GM21423 (cell line): ENCODE measurements around the gene AK2.
"Not testable (repeated sequence)": the region's sequence is repeated elsewhere in the genome, so short reads cannot be mapped to it uniquely, and the experiment has no call there.

Experiments
- ATAC-seq: cut with Tn5 transposase; IDR thresholded peaks from one replicate; pipeline ENCODE4 v1.9.1; 2021; ENCODE audit warnings: mild to moderate bottlenecking, moderate library complexity; ENCODE audit not compliant: unreplicated experiment

Gene AK2

DNA sequence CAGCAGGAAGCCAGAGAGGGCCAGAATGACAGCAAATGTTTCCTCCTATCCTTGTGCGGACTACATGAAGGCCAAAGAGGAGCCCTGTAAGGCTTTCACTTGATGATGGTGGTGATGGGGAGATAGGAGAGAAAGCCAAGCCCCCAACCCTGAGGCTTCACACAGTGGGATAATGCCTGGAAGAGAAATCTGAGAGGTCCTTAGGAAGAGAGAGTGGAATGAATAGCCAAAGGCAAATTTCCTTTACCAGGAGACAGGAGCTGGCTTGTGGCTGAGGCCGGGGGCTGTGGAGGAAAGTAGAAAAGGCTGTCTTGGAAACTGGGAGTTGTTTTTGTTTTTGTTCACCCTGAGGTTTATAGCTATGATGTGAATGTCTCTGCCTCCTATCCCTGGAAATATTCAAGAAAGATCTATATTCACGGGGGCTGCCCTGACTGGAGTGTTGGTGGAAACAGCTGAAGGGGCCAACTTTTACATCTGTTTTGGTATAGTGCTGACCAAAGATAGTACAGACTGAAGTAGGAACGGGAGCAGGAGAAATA lies 59.1 kb downstream of the AK2 start:
- ATAC-seq, result no peak

DNA sequence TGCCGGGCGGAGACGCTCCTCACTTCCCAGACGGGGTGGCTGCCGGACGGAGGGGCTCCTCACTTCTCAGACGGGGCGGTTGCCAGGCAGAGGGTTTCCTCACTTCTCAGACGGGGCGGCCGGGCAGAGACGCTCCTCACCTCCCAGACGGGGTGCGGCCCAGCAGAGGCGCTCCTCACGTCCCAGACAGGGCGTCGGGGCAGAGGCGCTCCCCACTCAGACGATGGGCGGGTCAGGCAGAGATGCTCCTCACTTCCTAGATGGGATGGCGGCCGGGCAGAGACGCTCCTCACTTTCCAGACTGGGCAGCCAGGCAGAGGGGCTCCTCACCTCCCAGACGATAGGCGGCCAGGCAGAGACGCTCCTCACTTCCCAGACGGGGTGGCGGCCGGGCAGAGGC lies 61.6 kb downstream of the AK2 start:
- ATAC-seq, result not testable (repeated sequence)

- not testable (repeated sequence) for ATAC-seq
Measured at GRCh38 chr1:32973458-32973857, 63.2 kb downstream of the AK2 start.

DNA sequence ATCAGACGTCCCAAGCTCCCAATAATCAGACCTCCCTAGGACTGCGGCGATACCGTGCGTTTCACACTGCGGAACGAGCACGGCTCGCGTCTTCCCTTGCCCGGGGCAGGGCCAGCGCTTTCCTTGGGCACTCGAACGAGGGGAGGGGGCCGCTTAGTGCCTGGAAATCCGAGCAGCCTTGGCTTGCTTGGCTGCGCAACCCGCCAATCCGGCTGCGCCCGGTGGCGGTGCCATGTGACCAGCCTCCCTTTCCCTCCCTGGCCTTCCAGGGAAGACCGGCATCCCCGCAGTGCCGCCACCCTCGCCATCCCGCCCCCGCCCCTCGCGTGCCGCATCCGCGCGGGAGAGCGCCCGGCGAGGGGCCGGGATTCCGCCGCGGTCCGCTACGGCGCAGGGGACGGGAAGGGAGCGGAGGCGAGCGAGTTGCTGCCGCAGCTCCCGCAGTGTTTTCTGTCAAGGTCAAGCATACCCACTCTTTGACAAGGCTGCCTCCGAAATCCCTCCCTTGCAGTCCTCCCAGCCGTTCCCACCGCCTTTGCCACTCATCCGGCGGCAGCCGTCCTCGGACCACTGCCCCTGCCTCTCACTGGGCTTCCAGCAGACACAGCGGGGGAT lies 63.8 kb downstream of the AK2 start:
- ATAC-seq, result no peak

GRCh38 chr1:32971576-32971975 lies 65.1 kb downstream of the AK2 start:
- ATAC-seq, result no peak

DNA sequence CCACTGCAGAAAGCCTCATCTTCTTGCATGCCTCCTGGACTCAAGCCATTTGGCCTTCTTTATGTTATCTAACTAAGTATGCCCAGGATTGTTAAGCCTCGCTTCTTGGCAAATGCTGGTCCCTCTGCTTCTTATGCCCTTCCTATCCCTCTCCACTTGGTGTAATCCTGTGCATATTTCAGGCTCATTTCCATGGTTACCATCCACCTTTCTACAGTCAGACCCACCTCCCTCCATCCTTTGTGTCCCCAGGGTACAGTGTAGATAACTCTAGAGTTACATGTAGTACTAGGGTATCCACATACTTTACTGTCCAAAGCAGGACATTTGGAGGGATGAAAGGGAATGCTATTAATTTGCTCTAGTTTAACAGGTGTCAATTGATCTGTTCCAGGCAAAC lies 65.5 kb downstream of the AK2 start:
- ATAC-seq, result no peak

- ATAC-seq, result no peak
Measured at GRCh38 chr1:32969566-32969965, 67.1 kb downstream of the AK2 start.

- ATAC-seq, result no peak
Measured at GRCh38 chr1:32967888-32968568, 68.7 kb downstream of the AK2 start.

DNA sequence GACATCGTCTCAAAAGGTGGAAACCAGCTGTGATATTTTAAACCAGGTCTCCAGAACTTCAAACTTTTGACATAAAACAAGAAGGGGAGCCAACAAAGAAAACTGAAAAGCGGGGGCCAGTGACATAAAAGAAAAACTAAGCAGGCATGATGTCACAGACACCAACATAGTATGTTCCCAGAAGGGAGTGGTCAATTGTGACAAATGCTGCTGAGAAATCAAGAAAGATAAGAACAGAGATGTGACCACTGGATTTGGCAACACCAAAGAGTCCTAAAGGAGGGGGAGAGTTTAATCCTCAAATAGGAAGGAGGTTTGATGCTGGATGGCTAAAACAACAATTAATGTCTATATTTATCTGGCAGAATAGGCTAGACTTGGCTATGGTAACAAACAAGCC lies 69.8 kb downstream of the AK2 start:
- no peak for ATAC-seq

DNA sequence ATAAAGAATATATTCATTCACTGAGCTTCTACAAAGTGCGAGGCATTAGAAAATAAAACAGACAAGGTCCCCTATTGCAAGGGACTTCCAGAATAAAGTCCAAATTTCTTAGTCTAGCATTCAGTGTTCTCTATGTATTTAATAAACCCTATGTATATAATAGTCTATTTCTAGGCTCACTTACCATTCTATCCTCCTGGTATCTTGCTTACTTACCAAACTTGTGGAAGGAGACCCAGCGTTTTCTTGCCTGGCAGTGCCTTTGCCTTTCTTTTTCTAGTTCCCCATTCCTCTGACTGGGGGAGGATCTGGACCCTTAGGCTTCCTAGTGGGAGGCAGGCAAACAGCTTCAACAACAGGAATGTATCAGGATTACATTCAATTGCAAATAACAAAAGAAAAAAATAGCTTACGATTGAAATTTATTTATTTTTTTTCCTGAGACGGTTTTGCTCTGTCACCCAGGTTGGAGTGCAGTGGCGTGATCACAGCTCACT lies 71.4 kb downstream of the AK2 start:
- no peak for ATAC-seq

DNA sequence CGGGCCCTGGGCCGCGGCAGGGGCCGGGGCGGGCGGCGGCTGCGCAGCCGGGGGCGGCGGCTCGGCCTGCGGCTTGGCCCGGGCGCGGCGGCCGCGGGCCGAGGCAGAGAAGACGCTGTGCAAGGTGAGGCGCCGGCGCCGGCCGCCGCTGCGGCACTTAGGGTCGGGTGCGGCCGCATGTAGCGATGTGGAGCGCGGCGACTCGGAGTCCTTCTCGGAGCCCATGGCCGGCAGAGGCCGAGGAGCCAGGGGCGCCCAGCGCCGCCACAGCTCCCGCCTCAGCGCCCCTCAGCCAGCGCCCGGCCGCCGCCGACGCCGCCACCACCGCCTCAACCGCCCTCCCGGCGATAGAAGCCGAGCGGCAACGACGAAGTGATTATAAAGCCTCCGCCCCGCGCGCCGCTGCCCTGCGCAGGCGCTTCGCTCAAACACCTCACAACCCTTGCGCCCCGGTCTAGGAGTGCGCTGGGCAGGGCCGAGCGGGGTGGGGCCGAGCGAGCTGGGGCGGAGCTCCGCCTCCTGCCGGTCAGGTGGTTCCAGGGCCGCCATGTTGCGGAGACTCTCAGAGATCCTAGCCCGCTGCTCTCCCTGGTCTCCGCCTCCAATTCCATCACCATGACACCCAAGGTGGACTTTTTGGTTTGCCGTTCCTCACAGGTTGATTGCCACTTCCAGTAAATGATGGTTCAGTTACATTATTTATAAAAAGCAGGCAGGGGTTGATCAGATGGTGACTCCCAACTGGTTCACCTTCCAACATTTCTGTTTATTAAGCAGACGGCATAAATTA lies 72.0 kb downstream of the AK2 start, which contains the start of gene RNF19B:
RNF19B (minus strand) TSS at position 349 of the 790 bp plus-strand sequence; CDS start at position 225, 124 bp downstream.
- ATAC-seq, result peak; percentile 83

- ATAC-seq, result peak; percentile 24
Measured at GRCh38 chr1:32963746-32964460, 72.8 kb downstream of the AK2 start.

DNA sequence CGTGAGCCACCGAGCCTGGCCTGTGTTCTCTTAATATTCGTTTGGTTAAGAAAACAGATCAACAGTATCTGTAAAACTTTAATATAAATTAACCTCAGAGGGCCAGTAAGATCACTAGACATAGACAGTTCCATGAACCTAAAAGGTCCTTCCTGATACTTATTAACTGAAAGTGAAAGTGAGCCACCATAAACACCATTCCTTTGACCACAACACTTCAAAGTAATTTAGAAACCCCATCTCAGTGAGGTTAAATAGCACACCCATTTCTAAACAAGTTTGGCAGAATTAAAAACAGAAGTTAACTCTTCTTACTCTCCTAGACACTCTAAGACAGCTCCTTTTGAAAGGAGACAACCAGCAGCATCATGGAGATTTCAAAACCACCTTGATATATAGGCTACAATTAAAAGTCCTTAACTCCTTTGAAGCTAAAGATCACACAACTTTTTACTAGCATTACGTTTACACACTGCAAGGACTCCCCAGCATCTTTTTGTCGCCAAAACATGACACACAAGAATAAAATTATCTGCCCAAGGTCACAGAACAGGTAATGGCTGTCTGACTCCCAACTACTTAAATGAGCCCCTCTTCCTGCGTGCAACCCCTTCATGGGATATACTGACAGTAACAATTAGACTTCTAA lies 74.3 kb downstream of the AK2 start:
- no peak for ATAC-seq

DNA sequence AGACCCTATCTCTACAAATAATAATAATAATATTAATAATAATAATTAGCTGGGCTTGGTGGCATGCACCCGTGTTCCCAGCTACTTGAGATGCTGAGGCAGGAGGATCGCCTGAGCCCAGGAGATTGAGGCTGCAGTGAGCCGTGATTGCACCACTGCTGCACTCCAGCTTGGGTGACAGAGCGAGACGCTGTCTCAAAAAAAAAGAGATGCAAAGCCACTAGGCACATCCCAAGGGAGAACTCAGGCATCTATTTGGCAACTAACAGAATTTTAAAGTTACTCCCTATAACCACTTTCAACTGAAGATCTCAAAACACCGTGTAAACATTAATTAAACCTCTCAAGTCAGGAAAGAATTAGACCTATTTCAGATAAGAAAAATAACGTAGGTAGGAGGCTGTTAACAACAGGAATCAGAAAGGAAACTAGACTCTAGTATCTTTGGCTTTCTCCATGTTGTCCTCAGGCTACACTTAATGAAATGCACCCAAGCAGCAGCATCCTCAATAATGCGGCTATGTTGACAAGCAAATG lies 75.8 kb downstream of the AK2 start:
- ATAC-seq, result no peak

- ATAC-seq, result no peak
Measured at GRCh38 chr1:32960342-32960741, 76.3 kb downstream of the AK2 start.

DNA sequence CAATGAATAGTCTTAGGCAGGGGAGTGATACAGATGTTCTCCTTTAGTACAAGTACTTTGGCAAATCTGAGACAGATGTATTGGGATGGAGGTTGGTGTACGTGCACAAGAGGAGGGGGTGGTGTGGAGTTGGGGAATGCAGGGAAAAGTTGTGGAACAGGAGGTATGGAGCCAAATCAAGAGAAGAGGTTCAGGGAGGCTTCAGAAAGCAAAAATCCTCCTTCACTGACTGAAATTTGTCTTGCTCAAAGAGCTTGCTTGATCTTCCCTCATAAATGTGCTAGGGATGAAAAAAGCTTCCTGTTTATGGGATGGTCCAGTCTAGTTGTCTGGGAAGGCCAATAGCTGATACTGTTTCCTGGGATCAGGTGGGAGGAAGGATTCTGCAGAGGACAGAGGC lies 77.9 kb downstream of the AK2 start:
- ATAC-seq, result no peak
